ENCODE data around the gene FRMD5.

- no peak; the same call in 1 of the 2 replicates for TF ChIP-seq CTCF (IDR thresholded peaks at IDR 0.05; ENCODE audit: low read depth, low read length)
- TF ChIP-seq EZH2phosphoT487 (IDR thresholded peaks at IDR 0.05; ENCODE audit: low read depth) = no peak
Measured at GRCh38 chr15:44129911-44130310, 65.2 kb downstream of the FRMD5 start.

All from OCI-LY3 (cell line).